Measurements from ENCODE around the gene GNG2. TPM values are rescaled to one million over a fixed set of nuclear protein-coding genes. Genes with fewer than 3 reads are reported as not detected.

The GNG2 gene
- total RNA-seq, 2 donors from 2014 or later = 99.1 to 132 TPM

GRCh38 chr14:51845811-51846210, 14.6 kb upstream of the GNG2 start:
- Mint-ChIP-seq H3K27me3 (no peaks in the 10 kb centered on the region), H3K4me1 (peaks cover 45% of the 10 kb centered on the region), H3K36me3 (ENCODE audit: low read depth) (peaks cover 17% of the 10 kb centered on the region), H3K27ac (peak overlapping the region; percentile 97), H3K4me3 (peak overlapping the region; percentile 76), H3K9me3 (peaks cover 12% of the 10 kb centered on the region)
- no peak for ATAC-seq (replicated peaks)

GRCh38 chr14:51846631-51847488, 13.6 kb upstream of the GNG2 start:
- Mint-ChIP-seq H3K4me1 (peaks cover 45% of the 10 kb centered on the region), H3K27me3 (no peaks in the 10 kb centered on the region), H3K9me3 (peaks cover 12% of the 10 kb centered on the region), H3K36me3 (ENCODE audit: low read depth) (peaks cover 17% of the 10 kb centered on the region), H3K4me3 (peak overlapping the region; percentile 76), H3K27ac (peak overlapping the region; percentile 97)
- ATAC-seq (replicated peaks) = peak; percentile 70

GRCh38 chr14:51847489-51847796, 13.0 kb upstream of the GNG2 start:
- Mint-ChIP-seq H3K4me3 (peak overlapping the region; percentile 76), H3K27me3 (no peaks in the 10 kb centered on the region), H3K27ac (peak overlapping the region; percentile 97), H3K9me3 (peaks cover 12% of the 10 kb centered on the region), H3K4me1 (peaks cover 50% of the 10 kb centered on the region), H3K36me3 (ENCODE audit: low read depth) (peaks cover 17% of the 10 kb centered on the region)
- ATAC-seq (replicated peaks) = no peak

- Mint-ChIP-seq H3K36me3 (ENCODE audit: low read depth) (peaks cover 17% of the 10 kb centered on the region), H3K9me3 (peaks cover 12% of the 10 kb centered on the region), H3K27ac (peak overlapping the region; percentile 97), H3K4me1 (peaks cover 52% of the 10 kb centered on the region), H3K27me3 (no peaks in the 10 kb centered on the region), H3K4me3 (peak overlapping the region; percentile 76)
- ATAC-seq (replicated peaks) = peak; percentile 20
Observed at GRCh38 chr14:51848120-51848519, 12.3 kb upstream of the GNG2 start.

GRCh38 chr14:51849097-51849496, 11.3 kb upstream of the GNG2 start:
- H3K27me3 Mint-ChIP-seq = no peaks in the 10 kb centered on the region
- peaks cover 17% of the 10 kb centered on the region for H3K36me3 Mint-ChIP-seq (ENCODE audit: low read depth)
- peak; percentile 68 for ATAC-seq (replicated peaks)
- H3K4me3 Mint-ChIP-seq = peak overlapping the region; percentile 76
- H3K27ac Mint-ChIP-seq = peak overlapping the region; percentile 97
- peaks cover 9% of the 10 kb centered on the region for H3K9me3 Mint-ChIP-seq
- peaks cover 46% of the 10 kb centered on the region for H3K4me1 Mint-ChIP-seq

GRCh38 chr14:51850651-51851050, 9.8 kb upstream of the GNG2 start:
- H3K4me3 Mint-ChIP-seq = peak overlapping the region; percentile 29
- ATAC-seq (replicated peaks) = no peak
- peaks cover 41% of the 10 kb centered on the region for H3K4me1 Mint-ChIP-seq
- peaks cover 17% of the 10 kb centered on the region for H3K36me3 Mint-ChIP-seq (ENCODE audit: low read depth)
- H3K9me3 Mint-ChIP-seq = peaks cover 7% of the 10 kb centered on the region
- peak overlapping the region; percentile 74 for H3K27ac Mint-ChIP-seq
- H3K27me3 Mint-ChIP-seq = no peaks in the 10 kb centered on the region

GRCh38 chr14:51852541-51852940, 7.9 kb upstream of the GNG2 start:
- H3K4me1 Mint-ChIP-seq = peaks cover 36% of the 10 kb centered on the region

GRCh38 chr14:51855234-51855633, 5.2 kb upstream of the GNG2 start:
- Mint-ChIP-seq H3K9me3 (peaks cover 2% of the 10 kb centered on the region), H3K4me3 (no peak overlapping the region), H3K36me3 (ENCODE audit: low read depth) (no peaks in the 10 kb centered on the region), H3K4me1 (peaks cover 27% of the 10 kb centered on the region), H3K27me3 (no peaks in the 10 kb centered on the region), H3K27ac (no peak overlapping the region)
- no peak for ATAC-seq (replicated peaks)

More at GRCh38 chr14:51852541-51852940, 7.9 kb upstream of the GNG2 start:
- Mint-ChIP-seq H3K9me3 (peaks cover 7% of the 10 kb centered on the region), H3K27ac (no peak overlapping the region), H3K27me3 (no peaks in the 10 kb centered on the region), H3K36me3 (ENCODE audit: low read depth) (peaks cover 6% of the 10 kb centered on the region), H3K4me3 (no peak overlapping the region)
- no peak for ATAC-seq (replicated peaks)

GRCh38 chr14:51856792-51857296, 3.6 kb upstream of the GNG2 start:
- ATAC-seq (replicated peaks) = no peak
- Mint-ChIP-seq H3K4me3 (no peak overlapping the region), H3K4me1 (peaks cover 23% of the 10 kb centered on the region), H3K27ac (no peak overlapping the region), H3K36me3 (ENCODE audit: low read depth) (peaks cover 15% of the 10 kb centered on the region), H3K9me3 (no peaks in the 10 kb centered on the region), H3K27me3 (no peaks in the 10 kb centered on the region)

- Mint-ChIP-seq H3K4me1 (peaks cover 22% of the 10 kb centered on the region), H3K27ac (peak overlapping the region; percentile 99), H3K27me3 (no peaks in the 10 kb centered on the region), H3K36me3 (ENCODE audit: low read depth) (peaks cover 35% of the 10 kb centered on the region), H3K9me3 (no peaks in the 10 kb centered on the region), H3K4me3 (no peak overlapping the region)
- ATAC-seq (replicated peaks) = no peak
Observed at GRCh38 chr14:51859131-51859530, 1.3 kb upstream of the GNG2 start.

- H3K27ac Mint-ChIP-seq = peak overlapping the region; percentile 99
- no peak overlapping the region for H3K4me3 Mint-ChIP-seq
- H3K9me3 Mint-ChIP-seq = no peaks in the 10 kb centered on the region
- H3K36me3 Mint-ChIP-seq (ENCODE audit: low read depth) = peaks cover 35% of the 10 kb centered on the region
- H3K4me1 Mint-ChIP-seq = peaks cover 31% of the 10 kb centered on the region
- ATAC-seq (replicated peaks) = peak; percentile 50
- H3K27me3 Mint-ChIP-seq = no peaks in the 10 kb centered on the region
Observed at GRCh38 chr14:51860825-51861499, 550 bp downstream of the GNG2 start.

GRCh38 chr14:51862176-51862796, 1.9 kb downstream of the GNG2 start:
- no peak overlapping the region for H3K4me3 Mint-ChIP-seq
- H3K27ac Mint-ChIP-seq = peak overlapping the region; percentile 99
- H3K4me1 Mint-ChIP-seq = peaks cover 29% of the 10 kb centered on the region
- peak; percentile 57 for ATAC-seq (replicated peaks)
- H3K27me3 Mint-ChIP-seq = no peaks in the 10 kb centered on the region
- no peaks in the 10 kb centered on the region for H3K9me3 Mint-ChIP-seq
- H3K36me3 Mint-ChIP-seq (ENCODE audit: low read depth) = peaks cover 35% of the 10 kb centered on the region

- peak overlapping the region; percentile 99 for H3K27ac Mint-ChIP-seq
- H3K36me3 Mint-ChIP-seq (ENCODE audit: low read depth) = peaks cover 35% of the 10 kb centered on the region
- peaks cover 25% of the 10 kb centered on the region for H3K4me1 Mint-ChIP-seq
- H3K27me3 Mint-ChIP-seq = no peaks in the 10 kb centered on the region
- H3K9me3 Mint-ChIP-seq = no peaks in the 10 kb centered on the region
- H3K4me3 Mint-ChIP-seq = no peak overlapping the region
- no peak for ATAC-seq (replicated peaks)
Observed at GRCh38 chr14:51862860-51863259, 2.4 kb downstream of the GNG2 start.

GRCh38 chr14:51865953-51866747, 5.7 kb downstream of the GNG2 start:
- Mint-ChIP-seq H3K9me3 (no peaks in the 10 kb centered on the region), H3K36me3 (ENCODE audit: low read depth) (peaks cover 34% of the 10 kb centered on the region), H3K27ac (no peak overlapping the region), H3K4me1 (peaks cover 28% of the 10 kb centered on the region), H3K4me3 (no peak overlapping the region), H3K27me3 (no peaks in the 10 kb centered on the region)
- peak; percentile 55 for ATAC-seq (replicated peaks)
